ENCODE results near the gene UBE2QL1.

UBE2QL1 gene

DNA sequence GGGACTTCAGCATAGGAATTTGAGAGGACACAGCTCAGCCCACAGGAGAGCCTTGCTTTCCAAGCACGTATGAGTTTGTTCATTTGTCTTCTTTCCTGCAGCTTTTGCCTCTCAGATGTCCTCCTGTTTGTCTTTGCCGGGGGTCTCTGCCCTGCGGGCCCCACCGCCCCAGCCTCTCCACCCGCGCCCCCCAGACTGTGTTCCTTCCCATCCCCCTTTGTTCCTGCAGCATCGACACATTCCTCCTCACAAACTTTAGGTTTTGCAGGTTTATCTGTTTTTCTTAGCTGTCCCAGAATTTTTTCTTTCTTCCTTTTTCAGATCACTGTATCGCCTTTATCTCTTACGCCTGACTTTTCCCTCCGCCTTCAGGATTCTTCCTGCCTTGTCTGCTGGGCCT is 18.9 kb downstream of the UBE2QL1 start:
- TF ChIP-seq, protein P1, sequence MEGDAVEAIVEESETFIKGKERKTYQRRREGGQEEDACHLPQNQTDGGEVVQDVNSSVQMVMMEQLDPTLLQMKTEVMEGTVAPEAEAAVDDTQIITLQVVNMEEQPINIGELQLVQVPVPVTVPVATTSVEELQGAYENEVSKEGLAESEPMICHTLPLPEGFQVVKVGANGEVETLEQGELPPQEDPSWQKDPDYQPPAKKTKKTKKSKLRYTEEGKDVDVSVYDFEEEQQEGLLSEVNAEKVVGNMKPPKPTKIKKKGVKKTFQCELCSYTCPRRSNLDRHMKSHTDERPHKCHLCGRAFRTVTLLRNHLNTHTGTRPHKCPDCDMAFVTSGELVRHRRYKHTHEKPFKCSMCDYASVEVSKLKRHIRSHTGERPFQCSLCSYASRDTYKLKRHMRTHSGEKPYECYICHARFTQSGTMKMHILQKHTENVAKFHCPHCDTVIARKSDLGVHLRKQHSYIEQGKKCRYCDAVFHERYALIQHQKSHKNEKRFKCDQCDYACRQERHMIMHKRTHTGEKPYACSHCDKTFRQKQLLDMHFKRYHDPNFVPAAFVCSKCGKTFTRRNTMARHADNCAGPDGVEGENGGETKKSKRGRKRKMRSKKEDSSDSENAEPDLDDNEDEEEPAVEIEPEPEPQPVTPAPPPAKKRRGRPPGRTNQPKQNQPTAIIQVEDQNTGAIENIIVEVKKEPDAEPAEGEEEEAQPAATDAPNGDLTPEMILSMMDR (IDR thresholded peaks at IDR 0.05; ENCODE audit: low read depth, low read length), result no peak
- Histone ChIP-seq H3K36me3 (no peaks in the 10 kb centered on the region; the same call in none of the 2 replicates), H3K4me1 (peaks cover 4% of the 10 kb centered on the region; the same call in 1 of the 2 replicates), H3K9me3 (no peaks in the 10 kb centered on the region), H3K4me3 (ENCODE audit: low read depth, low read length) (no peak overlapping the region), H3K27me3 (no peaks in the 10 kb centered on the region)
- no peak for DNase-seq

DNA sequence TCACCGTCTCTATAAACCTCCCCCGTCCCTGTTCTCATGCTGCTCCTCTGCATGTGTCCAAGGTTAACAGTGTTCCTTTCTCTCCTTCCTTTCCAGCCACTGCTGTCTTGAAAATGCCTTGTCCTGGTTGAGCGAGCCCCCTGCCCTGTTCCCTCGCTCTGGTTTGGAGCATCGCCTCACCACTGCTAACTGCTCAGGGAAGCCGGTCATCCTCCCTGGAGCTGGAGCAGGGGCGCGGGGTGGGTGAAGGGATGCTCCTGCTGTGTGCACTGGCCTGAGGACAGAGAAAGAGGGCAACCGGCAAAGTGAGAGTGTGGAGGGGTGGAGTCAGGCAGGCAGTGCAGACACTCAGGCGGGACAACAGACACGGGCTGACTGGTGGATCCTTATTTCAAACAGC is 19.4 kb downstream of the UBE2QL1 start:
- Histone ChIP-seq H3K27me3 (no peaks in the 10 kb centered on the region), H3K9me3 (no peaks in the 10 kb centered on the region), H3K4me1 (peaks cover 4% of the 10 kb centered on the region; the same call in 1 of the 2 replicates), H3K36me3 (no peaks in the 10 kb centered on the region; the same call in none of the 2 replicates), H3K4me3 (ENCODE audit: low read depth, low read length) (no peak overlapping the region)
- TF ChIP-seq, protein P1 (IDR thresholded peaks at IDR 0.05; ENCODE audit: low read depth, low read length), result no peak
- peak; percentile 36 for DNase-seq

DNA sequence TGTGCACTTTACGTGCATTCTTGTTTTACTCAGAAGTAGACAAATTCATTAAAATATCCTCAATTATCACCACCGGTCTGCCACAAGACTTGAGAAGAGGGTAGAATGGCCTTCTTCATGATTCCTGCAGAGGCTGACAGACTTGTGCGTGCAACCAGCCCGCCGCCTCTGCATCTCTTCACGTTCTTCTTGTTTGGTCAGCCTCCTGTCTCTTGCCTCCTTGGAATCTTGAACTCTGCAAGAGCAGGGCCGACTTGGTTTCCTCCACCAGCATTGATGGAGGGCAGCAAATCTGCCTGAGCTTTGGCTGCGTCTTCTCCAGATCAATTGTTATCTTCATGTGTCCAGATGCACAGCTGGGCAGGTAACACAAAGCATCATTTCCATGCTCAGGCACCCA is 20.2 kb downstream of the UBE2QL1 start:
- TF ChIP-seq, protein P1 (IDR thresholded peaks at IDR 0.05; ENCODE audit: low read depth, low read length), result no peak
- no peak for DNase-seq
- H3K36me3 ChIP-seq, result no peaks in the 10 kb centered on the region; the same call in none of the 2 replicates
- H3K4me3 ChIP-seq (ENCODE audit: low read depth, low read length), result no peak overlapping the region
- H3K27me3 ChIP-seq, result no peaks in the 10 kb centered on the region
- no peaks in the 10 kb centered on the region for H3K9me3 ChIP-seq
- peaks cover 4% of the 10 kb centered on the region; the same call in 1 of the 2 replicates for H3K4me1 ChIP-seq

DNA sequence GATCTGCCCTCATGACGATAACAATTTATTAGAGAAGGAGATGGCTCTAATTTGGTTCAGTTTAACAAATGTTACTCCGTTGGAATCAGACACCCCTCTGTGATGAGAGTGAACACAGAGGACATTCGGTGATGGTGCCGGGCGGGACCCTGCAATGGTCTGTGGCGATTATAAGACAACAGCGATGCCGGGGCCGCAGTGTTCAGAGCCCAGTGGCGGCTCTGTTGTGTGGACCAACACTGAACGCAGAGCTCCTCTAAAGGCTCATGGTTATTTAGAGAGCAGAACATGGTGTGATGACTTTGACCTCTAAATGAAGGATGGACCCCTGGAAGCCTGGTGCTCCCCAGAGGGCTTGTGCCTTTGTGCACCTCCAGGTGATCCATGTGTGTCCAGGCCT is 21.2 kb downstream of the UBE2QL1 start:
- DNase-seq, result no peak
- H3K27me3 ChIP-seq, result no peaks in the 10 kb centered on the region
- H3K9me3 ChIP-seq, result no peaks in the 10 kb centered on the region
- H3K4me3 ChIP-seq (ENCODE audit: low read depth, low read length), result no peak overlapping the region
- H3K36me3 ChIP-seq, result no peaks in the 10 kb centered on the region; the same call in none of the 2 replicates
- peaks cover 4% of the 10 kb centered on the region; the same call in 1 of the 2 replicates for H3K4me1 ChIP-seq
- TF ChIP-seq, protein P1 (IDR thresholded peaks at IDR 0.05; ENCODE audit: low read depth, low read length), result no peak

DNA sequence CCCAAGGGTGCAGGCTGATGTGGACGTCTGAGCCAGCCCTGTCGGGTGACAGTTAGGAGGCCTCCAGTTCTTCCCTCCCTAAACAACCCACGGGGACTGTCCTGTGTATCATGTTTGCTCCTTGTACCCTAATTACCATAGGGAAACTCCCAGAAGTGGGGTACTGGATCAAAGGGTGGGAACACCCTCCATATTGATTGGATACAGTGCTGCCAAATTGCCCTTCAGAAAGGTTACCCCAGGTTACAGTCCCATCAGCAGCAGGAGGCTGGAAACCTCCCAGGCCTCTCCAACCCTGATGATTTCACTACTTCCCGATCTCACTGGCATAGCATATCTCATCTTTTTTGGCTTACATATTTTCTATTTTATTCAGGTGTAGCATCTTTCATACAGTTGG is 22.0 kb downstream of the UBE2QL1 start:
- no peak overlapping the region for H3K4me3 ChIP-seq (ENCODE audit: low read depth, low read length)
- H3K27me3 ChIP-seq, result no peaks in the 10 kb centered on the region
- H3K4me1 ChIP-seq, result peaks cover 4% of the 10 kb centered on the region; the same call in 1 of the 2 replicates
- H3K36me3 ChIP-seq, result no peaks in the 10 kb centered on the region; the same call in none of the 2 replicates
- DNase-seq, result no peak
- no peaks in the 10 kb centered on the region for H3K9me3 ChIP-seq
- TF ChIP-seq, protein P1 (IDR thresholded peaks at IDR 0.05; ENCODE audit: low read depth, low read length), result no peak

DNA sequence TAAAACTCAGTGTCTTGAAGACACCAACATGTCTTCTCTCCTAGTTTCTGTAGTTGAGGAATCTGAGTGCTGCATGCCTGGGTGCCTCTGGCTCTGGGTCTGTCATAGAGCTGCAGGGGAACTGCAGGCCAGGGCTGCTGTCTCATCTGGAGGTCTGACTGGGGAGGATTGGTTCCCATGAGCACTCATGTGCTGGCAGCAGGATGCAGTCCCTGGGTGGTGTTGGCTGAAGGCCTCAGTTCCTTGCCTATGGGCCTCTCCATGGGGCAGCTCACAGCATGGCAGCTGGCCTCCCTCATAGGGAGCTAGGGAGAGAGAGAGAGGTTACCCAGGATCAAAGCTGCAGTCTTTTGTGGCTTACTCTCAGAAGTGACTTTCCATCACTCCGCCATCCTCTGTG is 22.6 kb downstream of the UBE2QL1 start:
- Histone ChIP-seq H3K27me3 (no peaks in the 10 kb centered on the region), H3K36me3 (no peaks in the 10 kb centered on the region; the same call in none of the 2 replicates), H3K9me3 (no peaks in the 10 kb centered on the region), H3K4me1 (peaks cover 7% of the 10 kb centered on the region; the same call in 1 of the 2 replicates), H3K4me3 (ENCODE audit: low read depth, low read length) (no peak overlapping the region)
- TF ChIP-seq, protein P1 (IDR thresholded peaks at IDR 0.05; ENCODE audit: low read depth, low read length), result no peak
- no peak for DNase-seq
